Middle frontal gyrus (tissue), 1 donor: Measurements from ENCODE around the gene GFOD2.
A peak's percentile ranks its signal among the peaks of the same experiment; 100 is the strongest.

Source experiments
- DNase-seq: peaks from one replicate; pipeline ENCODE4 v3.0.0-alpha.2; 2015; ENCODE audit warnings: low spot score; ENCODE audit errors: extremely low spot score

The GFOD2 gene

GRCh38 chr16:67645397-67646121, 73.6 kb downstream of the GFOD2 start:
- no peak for DNase-seq

GRCh38 chr16:67644038-67644437, 75.1 kb downstream of the GFOD2 start:
- DNase-seq: no peak

GRCh38 chr16:67641779-67642708, 77.1 kb downstream of the GFOD2 start:
- peak; percentile 42 for DNase-seq

GRCh38 chr16:67637625-67638024, 81.5 kb downstream of the GFOD2 start:
- DNase-seq: no peak

- DNase-seq: no peak
Measured at GRCh38 chr16:67636713-67637112, 82.4 kb downstream of the GFOD2 start.

GRCh38 chr16:67632415-67633172, 86.5 kb downstream of the GFOD2 start:
- DNase-seq: no peak

GRCh38 chr16:67628216-67628615, 90.9 kb downstream of the GFOD2 start:
- no peak for DNase-seq
